ENCODE data around the gene FYB2.

Gene FYB2

GRCh38 chr1:56709269-56709880 lies 109.8 kb downstream of the FYB2 start:
- TF ChIP-seq SNAI2 (CRISPR knock-in tag; IDR thresholded peaks at IDR 0.05) (no peak), BACH2 (CRISPR knock-in tag; IDR thresholded peaks at IDR 0.05; ENCODE audit: borderline replicate concordance) (no peak), ISL1 (CRISPR knock-in tag; IDR thresholded peaks at IDR 0.05) (no peak), ZNF565 (CRISPR knock-in tag; conservative IDR thresholded peaks at IDR 0.05; ENCODE audit: low read depth) (no peak), RARB (CRISPR knock-in tag; IDR thresholded peaks at IDR 0.05) (no peak), ZNF70 (CRISPR knock-in tag; IDR thresholded peaks at IDR 0.05) (no peak), GLIS3 (CRISPR knock-in tag; IDR thresholded peaks at IDR 0.05) (no peak), TCF4 (CRISPR knock-in tag; IDR thresholded peaks at IDR 0.05; ENCODE audit: borderline replicate concordance) (no peak), ZNF8 (CRISPR knock-in tag; IDR thresholded peaks at IDR 0.05) (no peak), CSDC2 (CRISPR knock-in tag; IDR thresholded peaks at IDR 0.05) (no peak)
- TF ChIP-seq, protein P1, sequence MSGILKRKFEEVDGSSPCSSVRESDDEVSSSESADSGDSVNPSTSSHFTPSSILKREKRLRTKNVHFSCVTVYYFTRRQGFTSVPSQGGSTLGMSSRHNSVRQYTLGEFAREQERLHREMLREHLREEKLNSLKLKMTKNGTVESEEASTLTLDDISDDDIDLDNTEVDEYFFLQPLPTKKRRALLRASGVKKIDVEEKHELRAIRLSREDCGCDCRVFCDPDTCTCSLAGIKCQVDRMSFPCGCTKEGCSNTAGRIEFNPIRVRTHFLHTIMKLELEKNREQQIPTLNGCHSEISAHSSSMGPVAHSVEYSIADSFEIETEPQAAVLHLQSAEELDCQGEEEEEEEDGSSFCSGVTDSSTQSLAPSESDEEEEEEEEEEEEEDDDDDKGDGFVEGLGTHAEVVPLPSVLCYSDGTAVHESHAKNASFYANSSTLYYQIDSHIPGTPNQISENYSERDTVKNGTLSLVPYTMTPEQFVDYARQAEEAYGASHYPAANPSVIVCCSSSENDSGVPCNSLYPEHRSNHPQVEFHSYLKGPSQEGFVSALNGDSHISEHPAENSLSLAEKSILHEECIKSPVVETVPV (CRISPR knock-in tag; IDR thresholded peaks at IDR 0.05) = no peak
- ATAC-seq = peak; percentile 85

- TF ChIP-seq TSHZ2 (CRISPR knock-in tag; IDR thresholded peaks at IDR 0.05) (no peak), PATZ1 (CRISPR knock-in tag; IDR thresholded peaks at IDR 0.05; ENCODE audit: borderline replicate concordance) (no peak), ZFP30 (CRISPR knock-in tag; IDR thresholded peaks at IDR 0.05) (no peak), ESRRG (CRISPR knock-in tag; IDR thresholded peaks at IDR 0.05) (no peak), ZNF70 (CRISPR knock-in tag; IDR thresholded peaks at IDR 0.05) (no peak), RARB (CRISPR knock-in tag; IDR thresholded peaks at IDR 0.05) (no peak), ZNF565 (CRISPR knock-in tag; conservative IDR thresholded peaks at IDR 0.05; ENCODE audit: low read depth) (no peak), TOX (CRISPR knock-in tag; IDR thresholded peaks at IDR 0.05; ENCODE audit: borderline replicate concordance) (no peak), CSDC2 (CRISPR knock-in tag; IDR thresholded peaks at IDR 0.05) (no peak), CREB5 (CRISPR knock-in tag; IDR thresholded peaks at IDR 0.05; ENCODE audit: low read depth) (no peak), SNAI2 (CRISPR knock-in tag; IDR thresholded peaks at IDR 0.05) (no peak), BACH2 (CRISPR knock-in tag; IDR thresholded peaks at IDR 0.05; ENCODE audit: borderline replicate concordance) (no peak), ZFP3 (CRISPR knock-in tag; IDR thresholded peaks at IDR 0.05) (no peak), ARNTL (CRISPR knock-in tag; IDR thresholded peaks at IDR 0.05; ENCODE audit: borderline replicate concordance, low read depth) (no peak), ZNF8 (CRISPR knock-in tag; IDR thresholded peaks at IDR 0.05) (no peak), OSR1 (CRISPR knock-in tag; IDR thresholded peaks at IDR 0.05) (no peak), ISL1 (CRISPR knock-in tag; IDR thresholded peaks at IDR 0.05) (no peak), GLIS3 (CRISPR knock-in tag; IDR thresholded peaks at IDR 0.05) (no peak)
- TF ChIP-seq, protein P2, sequence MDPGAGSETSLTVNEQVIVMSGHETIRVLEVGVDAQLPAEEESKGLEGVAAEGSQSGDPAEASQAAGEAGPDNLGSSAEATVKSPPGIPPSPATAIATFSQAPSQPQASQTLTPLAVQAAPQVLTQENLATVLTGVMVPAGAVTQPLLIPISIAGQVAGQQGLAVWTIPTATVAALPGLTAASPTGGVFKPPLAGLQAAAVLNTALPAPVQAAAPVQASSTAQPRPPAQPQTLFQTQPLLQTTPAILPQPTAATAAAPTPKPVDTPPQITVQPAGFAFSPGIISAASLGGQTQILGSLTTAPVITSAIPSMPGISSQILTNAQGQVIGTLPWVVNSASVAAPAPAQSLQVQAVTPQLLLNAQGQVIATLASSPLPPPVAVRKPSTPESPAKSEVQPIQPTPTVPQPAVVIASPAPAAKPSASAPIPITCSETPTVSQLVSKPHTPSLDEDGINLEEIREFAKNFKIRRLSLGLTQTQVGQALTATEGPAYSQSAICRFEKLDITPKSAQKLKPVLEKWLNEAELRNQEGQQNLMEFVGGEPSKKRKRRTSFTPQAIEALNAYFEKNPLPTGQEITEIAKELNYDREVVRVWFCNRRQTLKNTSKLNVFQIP (CRISPR knock-in tag; IDR thresholded peaks at IDR 0.05; ENCODE audit: borderline replicate concordance, low read depth) = no peak
- TF ChIP-seq, protein P1 (CRISPR knock-in tag; IDR thresholded peaks at IDR 0.05) = no peak
- no peak for ATAC-seq
These were observed 111.8 kb downstream of the FYB2 start for GRCh38 chr1:56707379-56707778.
